Measurements from ENCODE around the gene SNAI1.

The SNAI1 gene

GRCh38 chr20:50038169-50038568 is 55.4 kb downstream of the SNAI1 start:
- DNase-seq: no peak
